ENCODE results near the gene HOMER2.
"Not testable (repeated sequence)": the region's sequence is repeated elsewhere in the genome, so short reads cannot be mapped to it uniquely, and the experiment has no call there.

Gene HOMER2

GRCh38 chr15:82830427-82831173 lies 121.9 kb downstream of the HOMER2 start:
- DNase-seq, result no peak

- DNase-seq, result no peak
Observed at GRCh38 chr15:82829234-82829633, 123.3 kb downstream of the HOMER2 start.

GRCh38 chr15:82828075-82828474 lies 124.4 kb downstream of the HOMER2 start:
- DNase-seq, result no peak

- no peak for DNase-seq
Observed at GRCh38 chr15:82823049-82823448, 129.5 kb downstream of the HOMER2 start.

- DNase-seq, result not testable (repeated sequence)
Observed at GRCh38 chr15:82821851-82822250, 130.7 kb downstream of the HOMER2 start.

- not testable (repeated sequence) for DNase-seq
Observed at GRCh38 chr15:82821396-82821795, 131.1 kb downstream of the HOMER2 start.

- DNase-seq, result no peak
Observed at GRCh38 chr15:82820128-82820527, 132.4 kb downstream of the HOMER2 start.

GRCh38 chr15:82812994-82813393 lies 139.5 kb downstream of the HOMER2 start:
- no peak for DNase-seq

GRCh38 chr15:82810890-82811426 lies 141.6 kb downstream of the HOMER2 start:
- DNase-seq, result peak; percentile 35

GRCh38 chr15:82810061-82810889 lies 142.2 kb downstream of the HOMER2 start:
- DNase-seq, result no peak

GRCh38 chr15:82809308-82810060 lies 143.0 kb downstream of the HOMER2 start, which contains the start of gene WHAMM:
WHAMM (plus strand) TSS chr15:82809628; CDS start chr15:82809727, 99 bp downstream.
- peak; percentile 95 for DNase-seq

GRCh38 chr15:82808634-82809041 lies 143.9 kb downstream of the HOMER2 start:
- no peak for DNase-seq

- DNase-seq, result no peak
Observed at GRCh38 chr15:82807920-82808633, 144.4 kb downstream of the HOMER2 start.

GRCh38 chr15:82805994-82806406 lies 146.5 kb downstream of the HOMER2 start, which contains the start of gene FSD2:
FSD2 (minus strand) TSS chr15:82806069; CDS start chr15:82787390, 18,679 bp downstream.
- no peak for DNase-seq

- no peak for DNase-seq
Observed at GRCh38 chr15:82804575-82804949, 148.0 kb downstream of the HOMER2 start.

GRCh38 chr15:82803793-82804574 lies 148.5 kb downstream of the HOMER2 start:
- no peak for DNase-seq

- DNase-seq, result no peak
Observed at GRCh38 chr15:82802497-82802896, 150.0 kb downstream of the HOMER2 start.

- no peak for DNase-seq
Observed at GRCh38 chr15:82799183-82799841, 153.2 kb downstream of the HOMER2 start.
